Amniotic stem cell (primary cell): ENCODE data around the gene DMXL1.

Source experiments
- DNase-seq: peaks from one replicate; lab custom pipeline; 2025; lab: John Stamatoyannopoulos, UW

The DMXL1 gene

GRCh38 chr5:119070828-119071560, at the start of gene DMXL1:
DMXL1 (plus strand) TSS chr5:119071087; CDS start chr5:119071570, 483 bp downstream.
- peak; percentile 99 for DNase-seq

GRCh38 chr5:119021149-119021732, 49.6 kb upstream of the DMXL1 start:
- no peak for DNase-seq

GRCh38 chr5:119022017-119022745, 48.7 kb upstream of the DMXL1 start:
- peak; percentile 17 for DNase-seq

GRCh38 chr5:119022773-119023172, 48.1 kb upstream of the DMXL1 start:
- no peak for DNase-seq

- DNase-seq = no peak
These were observed 42.3 kb upstream of the DMXL1 start for GRCh38 chr5:119028575-119028974.

- DNase-seq = no peak
These were observed 39.6 kb upstream of the DMXL1 start for GRCh38 chr5:119031011-119031886.

GRCh38 chr5:119031905-119032304, 39.0 kb upstream of the DMXL1 start:
- DNase-seq = no peak

- DNase-seq = no peak
These were observed 38.2 kb upstream of the DMXL1 start for GRCh38 chr5:119032656-119033055.

- no peak for DNase-seq
These were observed 37.8 kb upstream of the DMXL1 start for GRCh38 chr5:119033135-119033534.

- DNase-seq = peak; percentile 48
These were observed 34.7 kb upstream of the DMXL1 start for GRCh38 chr5:119036101-119036762.

- DNase-seq = no peak
These were observed 33.2 kb upstream of the DMXL1 start for GRCh38 chr5:119037496-119038215.

- no peak for DNase-seq
These were observed 22.6 kb upstream of the DMXL1 start for GRCh38 chr5:119048246-119048645.

- peak; percentile 11 for DNase-seq
These were observed 20.9 kb upstream of the DMXL1 start for GRCh38 chr5:119049824-119050449.

- DNase-seq = no peak
These were observed 16.8 kb upstream of the DMXL1 start for GRCh38 chr5:119054101-119054500.

- no peak for DNase-seq
These were observed 15.6 kb upstream of the DMXL1 start for GRCh38 chr5:119055294-119055693.

GRCh38 chr5:119058979-119059529, 11.8 kb upstream of the DMXL1 start:
- DNase-seq = no peak

- DNase-seq = no peak
These were observed 11.1 kb upstream of the DMXL1 start for GRCh38 chr5:119059740-119060255.

GRCh38 chr5:119063579-119064379, 7.1 kb upstream of the DMXL1 start:
- no peak for DNase-seq

GRCh38 chr5:119067450-119067849, 3.4 kb upstream of the DMXL1 start:
- DNase-seq = no peak
